ENCODE data around the gene PTPRCAP.

Gene PTPRCAP

GRCh38 chr11:67391304-67392182, 45.9 kb downstream of the PTPRCAP start, which contains the start of gene RAD9A:
Gene RAD9A, plus strand, starts transcription at chr11:67391986. Its CDS starts 59 bp downstream, at chr11:67392045.
- H3K4me3 ChIP-seq (ENCODE audit: low read depth, low read length), result peak within 1 kb of the TSS; percentile 91
- DNase-seq (ENCODE audit: low read depth), result peak; percentile 98
- TF ChIP-seq MYC (IDR thresholded peaks at IDR 0.05; ENCODE audit: low read depth, low read length), result peak; percentile 99
- TF ChIP-seq POLR2A (IDR thresholded peaks at IDR 0.05; ENCODE audit: extremely low read depth, insufficient read length), result peak; percentile 69
- no peak for TF ChIP-seq CTCF (IDR thresholded peaks at IDR 0.05; ENCODE audit: low read depth, low read length)
- peak; percentile 100 for TF ChIP-seq MAX (IDR thresholded peaks at IDR 0.05; ENCODE audit: low read depth, low read length)

- peak overlapping the region; percentile 91 for H3K4me3 ChIP-seq (ENCODE audit: low read depth, low read length)
- no peak for DNase-seq (ENCODE audit: low read depth)
- TF ChIP-seq CTCF (IDR thresholded peaks at IDR 0.05; ENCODE audit: low read depth, low read length), result no peak
- no peak for TF ChIP-seq MAX (IDR thresholded peaks at IDR 0.05; ENCODE audit: low read depth, low read length)
- no peak for TF ChIP-seq POLR2A (IDR thresholded peaks at IDR 0.05; ENCODE audit: extremely low read depth, insufficient read length)
- no peak for TF ChIP-seq MYC (IDR thresholded peaks at IDR 0.05; ENCODE audit: low read depth, low read length)
Observed at GRCh38 chr11:67390947-67391303, 46.6 kb downstream of the PTPRCAP start.

GRCh38 chr11:67389477-67389876, 48.0 kb downstream of the PTPRCAP start:
- DNase-seq (ENCODE audit: low read depth), result peak; percentile 64
- TF ChIP-seq POLR2A (IDR thresholded peaks at IDR 0.05; ENCODE audit: extremely low read depth, insufficient read length) (no peak), CTCF (IDR thresholded peaks at IDR 0.05; ENCODE audit: low read depth, low read length) (peak; percentile 83), MYC (IDR thresholded peaks at IDR 0.05; ENCODE audit: low read depth, low read length) (no peak), MAX (IDR thresholded peaks at IDR 0.05; ENCODE audit: low read depth, low read length) (peak; percentile 12; the same call in 1 of the 2 replicates)

GRCh38 chr11:67387518-67387917, 50.0 kb downstream of the PTPRCAP start:
- no peak for TF ChIP-seq MYC (IDR thresholded peaks at IDR 0.05; ENCODE audit: low read depth, low read length)
- no peak for TF ChIP-seq CTCF (IDR thresholded peaks at IDR 0.05; ENCODE audit: low read depth, low read length)
- no peak for TF ChIP-seq MAX (IDR thresholded peaks at IDR 0.05; ENCODE audit: low read depth, low read length)
- TF ChIP-seq POLR2A (IDR thresholded peaks at IDR 0.05; ENCODE audit: extremely low read depth, insufficient read length), result no peak
- no peak for DNase-seq (ENCODE audit: low read depth)
- H3K4me3 ChIP-seq (ENCODE audit: low read depth, low read length), result no peak overlapping the region

More at GRCh38 chr11:67389477-67389876, 48.0 kb downstream of the PTPRCAP start:
- no peak overlapping the region for H3K4me3 ChIP-seq (ENCODE audit: low read depth, low read length)

- TF ChIP-seq MYC (IDR thresholded peaks at IDR 0.05; ENCODE audit: low read depth, low read length) (no peak), POLR2A (IDR thresholded peaks at IDR 0.05; ENCODE audit: extremely low read depth, insufficient read length) (no peak), MAX (IDR thresholded peaks at IDR 0.05; ENCODE audit: low read depth, low read length) (no peak), CTCF (IDR thresholded peaks at IDR 0.05; ENCODE audit: low read depth, low read length) (no peak)
- DNase-seq (ENCODE audit: low read depth), result no peak
- H3K4me3 ChIP-seq (ENCODE audit: low read depth, low read length), result no peak overlapping the region
Observed at GRCh38 chr11:67387069-67387468, 50.4 kb downstream of the PTPRCAP start.

All from NB4 (cell line).